ENCODE data around the gene CHSY1. TPM values are rescaled to one million over a fixed set of nuclear protein-coding genes. Genes with fewer than 3 reads are reported as not detected.

CHSY1 gene
- total RNA-seq, 1 experiment from 2014 or later: 82.3 TPM

DNA sequence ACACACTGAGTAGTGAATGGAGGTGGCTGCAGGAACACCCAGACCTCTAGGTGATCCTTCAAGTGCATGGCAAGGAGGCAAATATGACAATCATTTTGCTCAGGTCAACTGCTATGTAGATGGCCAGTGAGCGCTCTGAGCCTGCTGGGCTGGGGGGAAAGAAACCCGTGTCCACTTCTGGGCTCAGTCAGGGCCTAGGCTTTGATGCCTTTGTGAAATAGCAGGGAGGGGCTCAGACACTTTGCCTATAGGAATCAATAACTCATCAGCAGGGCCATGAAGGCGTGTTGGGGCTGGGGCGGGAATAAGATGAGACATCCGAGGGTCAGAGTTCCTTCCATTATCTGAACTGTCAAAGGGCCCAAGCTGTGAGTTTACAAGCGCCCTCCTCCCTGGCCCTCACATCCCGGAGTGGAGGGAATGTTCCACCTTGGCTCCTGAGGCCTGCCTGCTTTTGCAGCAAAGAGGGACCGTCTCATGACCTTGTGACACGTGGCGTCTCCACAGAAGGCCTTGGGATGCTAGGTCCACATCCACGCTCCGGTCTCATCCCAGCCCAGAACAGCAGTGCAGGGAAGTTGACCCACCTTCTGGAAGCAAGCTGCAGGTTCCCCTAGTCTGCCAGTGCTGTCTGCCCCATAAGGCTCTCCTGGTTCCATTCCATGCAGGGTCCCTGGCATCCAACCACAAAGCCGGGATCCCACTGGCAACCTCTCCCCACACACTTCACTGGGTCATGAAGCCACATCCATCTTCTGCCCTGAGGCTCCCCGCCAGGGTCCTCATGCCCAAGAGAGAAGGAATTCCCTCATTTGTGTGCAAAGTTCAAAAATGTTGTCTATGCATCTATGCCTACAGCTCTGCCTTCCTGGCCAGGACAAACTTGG lies 78.4 kb downstream of the CHSY1 start:
- no peak overlapping the region for H3K27ac ChIP-seq
- H3K36me3 ChIP-seq: peaks cover 32% of the 10 kb centered on the region

DNA sequence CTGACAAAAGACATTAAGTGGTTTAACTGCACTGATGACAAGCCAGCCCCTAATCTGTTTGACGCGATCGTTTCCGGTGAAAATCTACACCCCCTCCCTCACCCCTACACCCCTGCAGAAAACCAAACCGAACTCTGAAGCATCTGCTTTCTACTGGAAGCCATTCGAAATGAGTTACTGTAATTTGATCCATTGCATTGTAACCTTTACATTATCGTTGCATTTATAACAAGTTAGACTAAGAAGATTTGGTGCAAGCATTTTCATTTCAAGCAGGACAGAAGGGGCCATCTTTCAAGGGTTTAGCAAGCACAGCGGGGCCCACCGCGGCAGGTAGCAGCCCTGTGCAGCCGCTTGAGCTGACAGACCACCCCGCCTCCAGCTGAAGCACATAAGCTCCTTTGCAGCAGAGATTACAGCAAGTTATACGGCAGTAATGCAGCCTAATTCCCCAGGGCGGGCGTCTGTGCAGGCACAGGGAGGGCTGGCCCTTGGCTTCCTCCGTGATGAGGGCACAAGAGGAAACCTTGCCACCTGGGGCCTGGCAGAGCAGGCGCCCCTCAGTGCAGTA lies 79.3 kb downstream of the CHSY1 start:
- peaks cover 13% of the 10 kb centered on the region for H3K4me1 ChIP-seq
- H3K27ac ChIP-seq: no peak overlapping the region
- peak; percentile 63 to 71 for DNase-seq

More for the DNA sequence above, 78.4 kb downstream of the CHSY1 start:
- no peak for DNase-seq
- Histone ChIP-seq H3K4me3 (no peak overlapping the region), H3K27me3 (no peaks in the 10 kb centered on the region), H3K9me3 (replicated peaks) (no peaks in the 10 kb centered on the region), H3K4me1 (peaks cover 13% of the 10 kb centered on the region)

DNA sequence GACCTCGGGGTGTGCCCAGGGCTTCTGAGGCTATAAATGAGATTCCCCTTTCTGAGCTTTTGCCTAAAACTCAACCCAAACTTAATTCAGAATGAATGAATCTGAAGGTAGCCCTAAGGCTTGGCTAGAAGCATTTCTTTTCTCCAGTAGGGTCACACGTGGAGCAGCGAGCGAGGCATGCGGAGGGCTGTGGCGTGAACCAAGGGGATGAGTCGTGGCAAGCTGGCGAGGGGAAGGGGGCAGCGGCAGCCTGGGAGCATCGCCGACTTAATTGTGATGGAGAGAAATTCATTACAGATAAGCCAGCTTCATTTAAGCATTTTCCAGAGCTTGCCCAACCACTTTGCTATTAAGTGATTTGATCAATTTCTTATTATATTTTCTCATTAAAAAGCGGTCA lies 79.9 kb downstream of the CHSY1 start:
- DNase-seq: no peak
- Histone ChIP-seq H3K4me3 (no peak overlapping the region), H3K4me1 (peaks cover 13% of the 10 kb centered on the region), H3K27ac (no peak overlapping the region), H3K27me3 (no peaks in the 10 kb centered on the region), H3K36me3 (peaks cover 16% of the 10 kb centered on the region), H3K9me3 (replicated peaks) (no peaks in the 10 kb centered on the region)

More for the DNA sequence above, 79.3 kb downstream of the CHSY1 start:
- no peaks in the 10 kb centered on the region for H3K27me3 ChIP-seq
- H3K36me3 ChIP-seq: peaks cover 23% of the 10 kb centered on the region
- no peaks in the 10 kb centered on the region for H3K9me3 ChIP-seq (replicated peaks)
- H3K4me3 ChIP-seq: no peak overlapping the region

DNA sequence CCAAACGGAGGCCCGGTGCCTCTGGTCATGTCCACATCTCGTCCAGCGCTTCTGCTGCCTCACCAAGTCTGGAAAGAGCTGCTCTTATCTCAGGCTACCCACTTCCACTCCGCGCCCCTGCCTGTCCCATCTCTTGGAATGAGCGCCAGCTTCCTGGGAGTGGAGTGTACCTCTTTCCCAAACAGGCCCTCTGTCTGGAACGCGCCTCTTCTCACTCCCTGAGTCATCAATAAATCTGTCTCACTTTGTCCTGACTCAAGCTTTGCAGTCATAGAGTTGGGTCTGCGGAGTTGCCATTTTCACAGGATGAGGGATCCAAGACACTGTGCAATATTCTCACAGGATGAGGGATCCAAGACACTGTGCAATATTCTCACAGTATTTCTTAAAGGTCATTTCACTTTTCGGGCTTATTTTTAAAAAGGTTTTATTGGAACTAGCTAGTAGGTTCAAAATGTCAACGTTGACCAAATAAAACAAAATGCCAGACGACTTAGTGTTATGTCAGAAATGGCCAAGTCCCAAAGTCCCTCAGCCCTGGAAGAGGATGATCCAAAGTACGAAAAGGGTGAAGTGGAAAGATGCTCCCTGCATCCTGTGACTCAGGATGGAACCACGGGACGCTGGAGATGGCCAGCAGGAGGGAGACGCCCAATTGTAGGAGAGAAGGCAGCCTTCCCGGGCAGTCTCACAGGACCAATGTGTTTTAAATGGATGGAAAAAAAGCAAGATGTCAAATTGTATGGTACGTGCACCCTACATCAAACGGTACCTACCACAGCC lies 81.1 kb downstream of the CHSY1 start:
- Histone ChIP-seq H3K27ac (no peak overlapping the region), H3K4me1 (peaks cover 13% of the 10 kb centered on the region), H3K27me3 (no peaks in the 10 kb centered on the region), H3K36me3 (peaks cover 6% of the 10 kb centered on the region; the same call in 1 of the 2 replicates), H3K9me3 (replicated peaks) (peaks cover 10% of the 10 kb centered on the region), H3K4me3 (no peak overlapping the region)
- DNase-seq: no peak

DNA sequence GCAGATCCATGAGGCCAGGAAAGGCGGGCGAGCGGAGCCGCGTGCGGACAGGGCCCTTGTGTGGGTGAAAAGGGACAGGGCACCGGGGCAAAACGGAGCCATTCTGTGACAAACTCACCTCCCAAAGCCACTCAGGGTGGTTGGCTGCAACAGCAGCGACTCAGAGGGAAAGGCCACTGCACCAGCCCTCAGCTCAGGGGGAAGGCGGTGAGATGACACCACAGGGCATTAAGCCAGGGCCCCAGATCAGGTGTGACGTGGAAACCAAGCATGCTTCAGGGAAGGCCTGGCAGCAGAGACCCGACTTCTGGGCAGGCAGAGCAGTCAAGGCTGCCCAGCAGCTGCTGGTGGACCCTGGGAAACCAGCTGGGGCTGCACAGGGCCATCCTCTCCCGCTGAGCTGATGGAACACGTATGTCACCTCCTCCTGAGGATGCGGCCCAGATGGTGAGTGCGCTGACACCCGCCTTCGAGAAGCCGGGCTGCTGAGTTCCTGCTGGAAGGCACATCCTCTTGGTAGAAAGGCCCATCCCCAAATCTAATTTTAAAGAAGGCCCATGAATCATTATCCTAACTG lies 82.3 kb downstream of the CHSY1 start:
- no peak overlapping the region for H3K4me3 ChIP-seq
- no peaks in the 10 kb centered on the region for H3K27me3 ChIP-seq
- peaks cover 16% of the 10 kb centered on the region for H3K9me3 ChIP-seq (replicated peaks)
- DNase-seq: no peak
- H3K36me3 ChIP-seq: no peaks in the 10 kb centered on the region
- H3K27ac ChIP-seq: no peak overlapping the region
- peaks cover 13% of the 10 kb centered on the region for H3K4me1 ChIP-seq

DNA sequence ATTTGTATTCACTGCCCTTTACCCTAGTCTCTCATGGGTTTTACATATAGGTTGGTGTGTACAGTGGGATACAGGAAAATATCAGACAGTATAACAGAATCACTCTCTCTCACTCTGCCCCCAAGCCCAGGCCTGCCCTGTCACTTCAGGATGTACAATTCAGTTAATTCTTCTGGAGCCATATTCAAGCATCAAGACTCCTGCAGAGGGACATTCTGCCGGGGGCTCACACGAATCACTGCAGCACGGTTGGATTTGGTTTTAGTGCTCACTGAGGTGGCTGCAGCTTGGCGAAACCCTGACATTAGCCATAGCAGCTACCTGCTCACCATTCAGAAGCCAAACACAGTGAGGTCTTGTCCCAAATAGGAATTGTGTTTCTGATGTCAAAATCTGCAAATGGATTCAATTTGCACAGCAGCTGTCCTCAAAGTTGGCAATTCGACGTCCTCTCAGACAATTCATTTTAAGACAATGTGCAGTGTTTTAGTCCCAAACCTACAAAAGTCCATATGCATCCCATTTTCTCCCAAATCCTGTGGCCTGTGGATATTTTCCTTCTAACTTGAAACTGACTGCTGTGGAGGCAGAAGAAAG lies 82.9 kb downstream of the CHSY1 start:
- peak overlapping the region; percentile 55 for H3K27ac ChIP-seq
- H3K36me3 ChIP-seq: no peaks in the 10 kb centered on the region
- H3K9me3 ChIP-seq (replicated peaks): peaks cover 20% of the 10 kb centered on the region
- peaks cover 13% of the 10 kb centered on the region for H3K4me1 ChIP-seq
- H3K27me3 ChIP-seq: no peaks in the 10 kb centered on the region
- H3K4me3 ChIP-seq: no peak overlapping the region
- no peak for DNase-seq

DNA sequence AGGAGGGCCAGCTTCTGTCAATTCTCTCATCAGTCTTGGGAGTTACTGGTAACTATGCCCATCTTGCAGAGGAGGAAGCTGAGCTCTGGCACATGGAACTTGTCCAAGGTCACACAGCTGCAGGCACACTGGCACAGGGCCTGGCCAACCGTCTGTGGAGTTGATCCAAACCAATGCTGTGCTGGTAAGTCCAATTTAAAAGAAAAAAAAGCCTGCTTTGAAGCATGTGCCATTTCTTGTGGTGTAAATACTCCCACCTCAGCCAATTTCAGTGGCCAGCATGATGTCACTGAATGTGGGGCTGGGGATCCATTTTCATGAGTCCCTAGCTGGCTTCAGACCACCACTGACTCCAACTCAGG lies 83.4 kb downstream of the CHSY1 start:
- H3K36me3 ChIP-seq: no peaks in the 10 kb centered on the region
- no peak for DNase-seq
- no peak overlapping the region for H3K4me3 ChIP-seq
- H3K27ac ChIP-seq: peak overlapping the region; percentile 55
- H3K4me1 ChIP-seq: peaks cover 13% of the 10 kb centered on the region
- peaks cover 20% of the 10 kb centered on the region for H3K9me3 ChIP-seq (replicated peaks)
- no peaks in the 10 kb centered on the region for H3K27me3 ChIP-seq

DNA sequence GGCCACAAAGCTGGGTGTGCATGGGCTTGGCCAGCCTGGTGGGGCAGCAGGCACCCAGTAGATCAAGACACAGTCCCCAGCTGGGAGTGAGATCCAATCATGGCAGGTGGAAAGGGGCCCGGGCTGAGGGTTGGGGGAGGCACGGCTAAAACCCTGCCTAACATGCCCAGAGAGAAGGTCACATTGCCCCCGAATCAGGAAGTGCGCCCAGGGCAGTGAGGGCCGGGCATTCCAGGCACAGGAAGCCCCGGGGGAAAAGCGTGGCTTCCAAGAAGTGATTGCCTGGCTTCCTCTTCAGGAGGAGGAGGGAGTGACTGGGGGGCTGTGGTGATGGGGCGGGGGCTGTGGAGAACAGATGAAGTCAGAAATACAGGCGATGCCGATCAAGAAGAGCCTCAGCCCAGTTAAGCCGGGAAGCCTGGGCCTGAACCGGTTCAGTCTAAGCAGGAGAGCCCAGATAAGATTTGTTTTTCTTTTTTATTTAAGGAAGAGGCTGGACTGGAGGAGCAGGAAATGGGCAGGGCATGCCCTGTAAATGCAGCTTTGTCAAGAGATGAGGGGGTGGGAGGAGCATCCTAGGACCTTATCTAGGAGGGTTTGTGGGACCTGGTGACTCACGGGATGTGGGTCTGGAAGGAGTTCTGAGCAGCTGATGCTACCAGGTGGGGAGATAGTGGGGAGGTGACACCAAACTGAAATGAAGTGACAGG lies 83.9 kb downstream of the CHSY1 start:
- Histone ChIP-seq H3K36me3 (no peaks in the 10 kb centered on the region), H3K4me3 (0 out of 2 replicates have a peak overlapping the region, but pooled peaks have one; percentile 6), H3K9me3 (replicated peaks) (peaks cover 20% of the 10 kb centered on the region), H3K4me1 (peaks cover 8% of the 10 kb centered on the region), H3K27me3 (no peaks in the 10 kb centered on the region), H3K27ac (peak overlapping the region; percentile 55)
- DNase-seq: peak; percentile 69 to 73

DNA sequence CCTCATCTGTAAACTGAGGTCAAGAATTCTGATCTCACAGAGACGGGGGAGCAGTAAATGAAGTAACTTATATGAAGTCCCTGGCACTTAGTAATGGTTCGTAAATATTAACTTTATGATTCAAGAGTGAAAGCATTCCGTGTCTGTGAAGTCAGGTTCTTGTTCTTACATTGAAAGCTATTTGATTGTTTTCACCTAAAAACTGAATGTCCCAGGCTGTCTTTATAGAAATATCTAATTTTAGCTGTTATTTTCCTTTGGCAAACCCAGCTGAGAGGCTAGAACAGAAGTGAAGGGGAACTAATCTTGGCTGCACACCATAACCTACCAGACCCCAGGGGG lies 84.5 kb downstream of the CHSY1 start:
- H3K9me3 ChIP-seq (replicated peaks): peaks cover 20% of the 10 kb centered on the region
- no peak for DNase-seq
- no peaks in the 10 kb centered on the region for H3K27me3 ChIP-seq
- H3K36me3 ChIP-seq: no peaks in the 10 kb centered on the region
- H3K4me1 ChIP-seq: peaks cover 3% of the 10 kb centered on the region
- H3K4me3 ChIP-seq: 0 out of 2 replicates have a peak overlapping the region, but pooled peaks have one; percentile 6
- H3K27ac ChIP-seq: peak overlapping the region; percentile 55

DNA sequence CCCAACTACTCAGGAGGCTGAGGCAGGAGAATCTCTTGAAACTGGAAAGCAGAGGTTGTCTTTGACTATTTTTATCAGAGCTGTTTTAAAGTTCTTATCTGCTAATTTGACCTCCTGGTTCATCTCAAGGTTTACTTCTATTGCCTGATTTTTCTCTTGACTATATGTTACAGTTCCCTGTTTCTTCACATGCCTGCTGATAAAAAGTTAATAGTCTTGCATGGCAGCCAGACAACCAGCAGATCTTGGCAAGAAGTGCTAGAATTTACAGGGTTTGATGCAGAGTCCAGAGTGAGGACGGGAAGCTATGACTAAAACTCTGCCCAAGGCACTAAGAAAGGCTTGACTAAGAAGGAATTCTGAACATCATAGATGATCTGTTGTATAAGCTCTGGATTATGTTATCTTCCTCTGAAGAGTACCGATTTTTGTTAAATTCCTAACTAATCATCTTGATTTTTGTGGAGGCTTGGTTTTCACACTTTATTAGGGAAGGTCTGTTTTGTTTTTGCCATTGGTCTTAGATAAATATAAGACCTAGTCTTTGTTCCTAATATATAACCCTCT lies 85.9 kb downstream of the CHSY1 start:
- Histone ChIP-seq H3K9me3 (replicated peaks) (peaks cover 20% of the 10 kb centered on the region), H3K4me3 (no peak overlapping the region), H3K27me3 (no peaks in the 10 kb centered on the region), H3K27ac (no peak overlapping the region), H3K4me1 (no peaks in the 10 kb centered on the region; the same call in 1 of the 2 replicates), H3K36me3 (no peaks in the 10 kb centered on the region)
- no peak for DNase-seq

DNA sequence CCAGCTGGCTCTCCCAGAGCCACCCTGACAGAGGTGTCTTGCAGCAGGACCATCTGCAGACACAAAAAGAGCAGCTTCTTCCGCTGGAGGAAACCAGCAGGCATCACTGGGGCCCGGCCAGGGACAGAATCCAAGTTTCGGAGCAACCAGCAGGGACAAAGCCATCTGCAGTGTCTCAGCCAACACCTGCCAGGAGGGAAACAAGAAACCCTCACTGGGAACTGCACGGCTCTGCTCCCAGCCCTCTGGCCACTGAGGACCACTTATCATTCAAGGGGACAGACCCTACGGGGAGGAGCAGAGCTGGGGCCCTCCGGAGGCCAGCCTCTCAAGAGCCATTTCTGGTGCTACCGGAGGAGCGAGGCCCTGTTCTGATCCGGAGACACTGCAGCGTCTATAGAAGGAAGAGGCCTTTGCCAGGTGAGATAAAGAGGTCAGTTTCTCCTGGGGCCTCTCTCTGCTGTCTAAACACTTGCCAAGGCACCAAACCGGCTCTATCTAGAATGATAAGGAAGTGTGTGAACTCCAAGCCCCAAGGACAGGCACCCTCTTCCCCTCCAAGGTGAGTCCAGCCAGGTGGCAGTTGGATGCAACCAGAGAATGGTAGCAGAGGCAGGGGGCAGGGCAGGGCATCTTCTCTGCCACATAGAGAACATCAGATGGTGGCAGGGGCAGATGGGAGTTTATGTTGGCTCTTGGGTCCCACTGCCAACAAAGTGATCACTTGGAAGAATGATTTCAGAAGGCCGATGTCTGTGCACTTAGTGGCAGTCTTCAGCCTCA lies 89.0 kb downstream of the CHSY1 start:
- Histone ChIP-seq H3K4me3 (no peak overlapping the region), H3K27me3 (no peaks in the 10 kb centered on the region), H3K9me3 (replicated peaks) (peaks cover 20% of the 10 kb centered on the region), H3K27ac (no peak overlapping the region), H3K4me1 (peaks cover 6% of the 10 kb centered on the region; the same call in 1 of the 2 replicates), H3K36me3 (no peaks in the 10 kb centered on the region)
- peak in 1 of 2 experiments; percentile 69 for DNase-seq

DNA sequence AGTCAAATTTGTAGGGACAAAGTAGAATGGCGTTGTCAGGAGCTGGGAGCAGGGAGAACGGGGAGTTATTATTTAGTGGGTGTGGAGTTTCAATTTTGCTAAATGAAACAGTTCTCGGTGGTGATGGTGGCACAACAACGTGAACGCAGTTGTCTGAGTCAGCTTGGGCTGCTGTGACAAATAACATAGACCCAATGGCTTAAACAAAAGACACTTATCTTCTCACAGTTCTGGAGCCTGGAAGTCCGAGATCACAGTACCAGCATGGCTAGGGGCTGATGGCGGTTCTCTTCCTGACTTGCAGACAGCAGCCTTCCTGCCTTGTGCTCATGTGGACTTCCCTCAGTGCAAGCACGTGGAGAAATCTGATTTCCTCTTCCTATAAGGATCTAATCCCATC lies 90.2 kb downstream of the CHSY1 start:
- Histone ChIP-seq H3K27me3 (no peaks in the 10 kb centered on the region), H3K9me3 (replicated peaks) (peaks cover 19% of the 10 kb centered on the region), H3K27ac (no peak overlapping the region), H3K4me3 (no peak overlapping the region), H3K36me3 (no peaks in the 10 kb centered on the region), H3K4me1 (peaks cover 9% of the 10 kb centered on the region; the same call in 1 of the 2 replicates)
- DNase-seq: no peak

Data from SJCRH30 (cell line).